NCI-H774 (cell line): Measurements from ENCODE around the gene MYO7B.

Source experiments
- DNase-seq: peaks from one replicate; lab custom pipeline; 2025; lab: John Stamatoyannopoulos, UW

Gene MYO7B

GRCh38 chr2:127609031-127609751, 73.7 kb downstream of the MYO7B start:
- no peak for DNase-seq

DNA sequence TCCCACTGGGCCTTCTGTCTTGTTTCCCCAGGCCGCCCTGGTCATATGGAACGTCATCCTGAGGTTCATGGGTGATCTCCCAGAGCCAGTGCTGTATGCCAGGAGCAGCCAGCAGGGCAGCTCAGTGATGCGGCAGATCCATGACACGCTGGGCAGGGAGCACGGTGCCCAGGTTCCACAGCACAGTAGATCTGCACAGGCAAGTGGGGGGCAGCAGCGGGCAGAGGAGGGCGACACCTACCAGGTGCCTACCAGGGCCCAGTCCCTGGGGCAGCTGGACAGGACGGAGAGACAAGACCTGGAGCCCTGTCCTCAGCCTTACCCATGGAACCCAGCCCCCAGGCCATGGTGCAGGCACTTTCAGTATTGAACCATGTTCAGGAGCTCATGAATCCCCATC, 74.3 kb downstream of the MYO7B start:
- no peak for DNase-seq

- DNase-seq = no peak
These were observed 75.1 kb downstream of the MYO7B start for GRCh38 chr2:127610561-127610960.

GRCh38 chr2:127611076-127611925, 75.8 kb downstream of the MYO7B start:
- no peak for DNase-seq

GRCh38 chr2:127612111-127612822, 76.8 kb downstream of the MYO7B start:
- no peak for DNase-seq

GRCh38 chr2:127614246-127614645, 78.8 kb downstream of the MYO7B start:
- DNase-seq = no peak

DNA sequence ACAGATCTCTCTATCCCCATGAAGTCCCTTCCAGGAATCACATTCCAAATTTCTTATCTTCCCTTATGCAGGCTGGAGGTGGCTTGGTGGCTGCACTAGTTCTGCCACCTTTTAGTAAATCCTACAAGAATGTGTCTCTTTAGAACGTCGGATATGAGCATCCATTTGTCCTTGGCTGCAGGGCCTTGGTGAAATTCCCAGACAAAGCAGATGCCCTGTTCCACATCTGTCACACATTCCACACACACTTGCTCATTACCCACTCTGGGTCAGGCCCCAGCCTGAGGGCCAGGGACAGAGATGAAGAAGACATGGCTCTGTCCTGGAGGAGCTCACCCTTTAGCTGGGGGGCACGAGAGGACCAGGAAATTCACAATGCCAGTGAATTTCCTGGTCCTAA, 79.2 kb downstream of the MYO7B start:
- no peak for DNase-seq

- DNase-seq = no peak
These were observed 80.2 kb downstream of the MYO7B start for GRCh38 chr2:127615511-127616166.

- no peak for DNase-seq
These were observed 83.2 kb downstream of the MYO7B start for GRCh38 chr2:127618551-127619202.

DNA sequence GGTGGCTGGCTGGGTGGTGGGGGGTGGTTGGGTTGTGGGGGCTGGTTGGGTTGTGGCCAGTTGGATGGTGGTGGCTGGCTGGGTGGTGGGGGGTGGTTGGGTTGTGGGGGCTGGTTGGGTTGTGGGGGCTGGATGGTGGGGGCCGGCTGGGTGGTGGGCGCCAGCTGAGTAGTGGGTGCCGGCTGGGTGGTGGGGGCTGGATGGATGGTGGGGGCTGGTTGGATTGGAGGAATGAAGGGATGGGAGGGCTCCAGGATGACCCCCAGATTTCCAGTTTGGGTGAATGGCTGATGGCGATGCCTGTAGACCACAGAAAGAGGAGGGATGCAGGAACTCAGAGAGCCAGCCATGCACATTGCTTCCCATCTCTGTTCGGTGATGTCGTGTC, 83.7 kb downstream of the MYO7B start:
- DNase-seq = no peak

GRCh38 chr2:127619877-127620705, 84.6 kb downstream of the MYO7B start:
- DNase-seq = no peak

DNA sequence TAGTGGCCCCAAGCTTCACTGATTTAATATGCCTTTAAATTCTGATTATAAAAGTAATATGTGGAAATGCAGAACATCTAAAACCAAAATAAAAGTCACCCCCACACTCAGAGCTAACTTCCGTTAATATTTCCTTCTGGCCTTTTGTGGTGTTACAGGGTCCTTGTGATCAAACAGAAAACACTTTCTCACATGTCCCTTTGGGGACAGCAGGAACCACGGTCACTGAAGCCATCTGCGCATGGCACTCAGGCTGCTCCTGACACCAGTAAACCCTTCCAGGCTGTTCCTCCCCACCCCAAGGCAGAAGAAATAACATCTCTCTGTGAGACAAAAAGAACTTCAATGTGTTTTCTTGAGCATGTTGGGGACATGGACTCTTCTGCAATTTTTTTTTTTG, 85.4 kb downstream of the MYO7B start:
- DNase-seq = no peak

DNA sequence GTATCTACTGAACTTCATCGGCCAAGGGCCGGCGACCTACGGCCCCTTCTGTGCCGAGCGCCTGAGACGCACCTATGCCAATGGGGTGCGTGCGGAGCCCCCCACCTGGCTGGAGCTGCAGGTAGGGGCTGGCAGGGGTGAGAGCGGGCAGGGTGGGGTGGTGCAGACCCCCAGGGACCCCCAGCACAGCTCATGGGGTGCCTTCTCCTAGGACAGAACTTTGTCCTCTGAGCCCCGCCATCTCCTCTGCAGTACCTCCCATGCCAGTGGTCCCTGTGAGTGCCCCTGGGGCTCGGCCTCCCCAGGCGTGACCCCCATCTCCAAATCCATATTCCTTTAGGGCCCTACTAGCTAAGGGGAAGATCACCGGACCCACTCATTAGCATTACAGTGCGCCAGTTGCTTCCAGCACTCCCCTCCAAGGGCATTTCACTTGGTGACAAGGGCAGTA, 86.5 kb downstream of the MYO7B start:
- no peak for DNase-seq

DNA sequence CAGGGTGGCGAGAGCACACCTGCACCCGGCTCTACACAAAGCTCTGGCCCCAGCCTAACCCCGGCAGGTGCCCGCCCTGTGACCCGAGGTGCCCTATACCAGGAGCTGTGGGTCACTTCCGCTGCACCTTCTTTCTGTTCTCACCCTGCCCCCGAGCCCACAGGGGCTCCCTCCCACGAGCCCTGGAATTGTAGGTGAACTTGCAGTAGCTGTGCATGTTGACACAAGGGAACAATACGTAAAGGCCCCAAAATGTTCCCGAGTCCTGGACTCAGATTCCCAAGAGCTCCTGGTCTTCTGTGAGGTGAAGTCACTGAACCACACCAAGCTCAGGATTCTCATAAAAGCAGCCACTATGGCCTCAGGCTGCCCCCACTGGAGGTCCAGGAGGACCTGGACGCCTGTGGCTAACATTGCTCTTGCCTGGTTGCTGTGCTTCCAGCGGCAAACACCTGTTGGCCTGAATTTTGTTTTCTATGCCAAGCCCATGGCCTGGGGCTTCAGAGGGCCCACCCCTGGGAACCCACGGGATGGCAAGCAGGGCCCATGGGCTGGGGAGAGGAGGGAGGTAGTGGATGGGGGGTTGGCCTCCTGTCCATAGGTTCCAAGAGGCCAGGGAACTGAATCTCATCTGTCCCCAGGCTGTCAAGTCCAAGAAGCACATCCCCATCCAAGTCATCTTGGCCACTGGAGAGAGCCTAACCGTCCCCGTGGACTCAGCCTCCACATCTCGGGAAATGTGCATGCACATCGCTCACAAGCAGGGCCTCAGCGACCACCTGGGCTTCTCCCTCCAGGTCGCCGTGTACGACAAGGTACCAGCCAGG, 87.3 kb downstream of the MYO7B start:
- no peak for DNase-seq

DNA sequence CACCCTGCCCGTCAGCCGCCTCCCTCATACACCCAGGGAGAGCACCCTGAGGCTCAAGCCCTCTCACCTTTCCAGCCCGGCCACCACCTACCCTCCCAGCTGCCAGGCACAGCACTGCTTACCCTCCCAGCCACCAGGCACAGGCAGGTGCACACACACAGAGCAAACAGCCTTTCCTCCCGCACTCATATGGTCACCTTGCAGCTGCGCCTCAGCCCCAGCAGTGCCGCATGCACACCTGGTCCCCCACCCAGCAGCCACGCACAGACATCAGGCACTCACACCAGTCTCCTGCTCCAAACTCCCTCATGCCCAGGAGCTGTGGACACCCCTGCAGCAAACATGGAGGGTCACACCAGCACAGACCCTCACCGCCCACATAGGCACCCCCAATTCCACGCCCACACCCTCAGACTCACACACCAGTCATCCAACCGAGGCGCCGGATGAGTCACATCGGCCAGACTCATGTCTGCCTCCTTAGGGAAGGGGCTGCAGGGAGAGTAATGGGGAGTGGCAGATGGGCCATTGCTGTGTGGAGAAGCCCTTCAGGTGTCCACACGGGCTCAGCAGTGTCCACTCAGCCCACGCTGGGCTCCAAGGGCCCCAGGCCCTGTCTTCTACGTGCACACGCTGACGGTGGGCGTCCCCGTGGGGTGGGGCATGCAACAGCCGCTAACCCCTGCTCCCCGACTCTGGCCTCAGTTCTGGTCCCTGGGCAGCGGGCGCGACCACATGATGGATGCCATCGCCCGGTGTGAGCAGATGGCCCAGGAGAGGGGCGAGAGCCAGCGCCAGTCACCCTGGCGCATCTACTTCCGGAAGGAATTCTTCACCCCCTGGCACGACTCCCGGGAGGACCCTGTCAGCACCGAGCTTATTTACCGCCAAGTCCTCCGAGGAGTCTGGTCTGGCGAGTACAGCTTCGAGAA, 88.2 kb downstream of the MYO7B start:
- DNase-seq = peak; percentile 54

GRCh38 chr2:127624320-127624755, 88.9 kb downstream of the MYO7B start:
- no peak for DNase-seq

- no peak for DNase-seq
These were observed 89.5 kb downstream of the MYO7B start for GRCh38 chr2:127624756-127625571.

GRCh38 chr2:127625572-127625951, 90.1 kb downstream of the MYO7B start:
- DNase-seq = no peak
